Adipose tissue (tissue), 3 donors: ENCODE data around the gene YY1. TPM values are rescaled to one million over a fixed set of nuclear protein-coding genes. Genes with fewer than 3 reads are reported as not detected.

ENCODE experiments used
- H3K27ac ChIP-seq: one replicate; pipeline ENCODE4 v1.5.1; 2013; ENCODE audit warnings: low read depth, low read length
- WGBS, 3 donors: extraction: QIAGEN DNeasy Blood & Tissue Kit; methylation state at CpG; one replicate each; pipeline ENCODE4 v1.1.7; 2013; 5-methylcytosine and 5-hydroxymethylcytosine counted together
- polyA plus RNA-seq, 3 donors: library from polyadenylated mRNA; stranded (reverse); fragments of 200-250 nt; gene quantifications; one replicate each; pipeline ENCODE4 v1.2.3, GENCODE V29; 2013
- donor health status: healthy with polysubstance abuse.
- donor health status: Bipolar disorder and iron deficiency.
- donor health status: healthy.

The YY1 gene
- polyA plus RNA-seq, 3 donors = 11.1 to 24.3 (median 19.0) TPM

DNA sequence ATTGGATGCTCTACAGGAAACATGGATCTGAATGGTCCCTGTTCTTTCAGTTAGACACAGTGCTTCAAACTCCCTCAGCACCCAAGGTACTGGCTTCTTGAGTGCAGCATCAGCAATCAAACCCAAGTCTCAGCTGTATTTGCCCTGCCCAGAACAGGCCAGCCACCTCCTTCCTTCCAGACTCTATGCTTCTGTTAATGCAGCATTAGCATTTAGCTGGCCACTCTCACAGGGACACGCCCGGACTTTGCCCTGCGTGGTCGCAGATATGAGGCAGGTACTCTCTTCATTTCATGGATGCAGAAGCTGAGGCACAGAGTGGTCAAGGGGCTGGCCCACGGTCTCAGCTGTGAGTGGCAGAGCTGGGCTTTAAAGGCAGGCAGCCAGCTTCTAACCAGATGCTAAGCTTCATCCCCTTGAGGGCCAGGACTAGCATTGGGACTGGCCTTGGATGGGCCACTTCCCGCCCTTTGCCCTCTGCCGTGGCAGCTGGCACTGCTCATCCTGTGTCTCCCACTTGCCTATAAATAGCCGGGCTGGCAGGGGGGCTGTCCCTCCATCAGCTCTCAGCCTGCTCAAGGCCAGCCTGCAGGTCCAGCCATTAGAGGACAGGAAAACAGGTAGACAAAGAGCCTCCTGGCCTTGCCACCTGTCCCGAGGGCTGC, 82.7 kb downstream of the YY1 start:
- 54 to 86% (median 86%) methylated on average over 9 of the region's 9 CpGs for WGBS, 3 donors
- no peak overlapping the region for H3K27ac ChIP-seq

DNA sequence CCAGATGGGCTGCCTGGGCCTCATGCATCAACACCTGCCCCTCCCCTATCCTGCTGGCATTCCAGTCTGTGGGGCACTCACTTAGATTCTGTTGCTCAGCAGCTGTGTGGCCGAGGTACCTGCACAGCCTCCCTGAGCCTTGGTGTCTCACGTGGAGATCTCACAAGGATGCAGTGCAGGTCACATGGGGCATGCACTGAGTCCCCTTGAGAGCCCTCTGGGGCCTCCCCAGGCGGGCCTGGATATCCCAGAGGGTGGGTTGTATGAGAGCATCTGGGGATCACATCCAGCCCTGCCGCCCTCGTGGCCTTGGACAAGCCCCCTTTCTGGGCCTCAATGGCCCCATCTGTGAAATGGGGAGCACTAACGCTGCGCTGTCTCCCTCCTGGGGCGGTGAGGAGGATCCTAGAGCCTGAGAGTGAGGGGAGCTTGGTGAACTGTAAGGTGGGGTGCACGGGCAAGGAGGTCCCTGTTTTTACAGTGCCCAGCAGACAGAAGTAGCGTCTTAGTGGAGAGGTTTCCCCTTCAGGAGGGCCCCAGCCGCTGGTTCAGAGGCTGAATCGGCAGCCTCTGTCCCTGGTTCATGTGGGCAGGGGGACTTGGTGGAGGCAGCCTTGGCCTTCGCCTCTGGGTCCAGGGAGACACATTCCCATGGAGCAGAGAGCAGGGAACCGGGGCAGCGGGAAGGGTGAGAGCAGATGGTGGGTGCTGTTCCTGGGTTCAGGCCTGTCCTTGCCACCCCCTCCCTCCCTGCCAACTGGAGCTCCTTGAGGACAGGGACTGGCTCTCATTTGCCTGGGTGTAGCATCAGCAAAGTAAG, 83.4 kb downstream of the YY1 start:
- no peak overlapping the region for H3K27ac ChIP-seq
- 84 to 92% (median 89%) methylated on average over 15 of the region's 15 CpGs for WGBS, 3 donors

- H3K27ac ChIP-seq = no peak within 1 kb of the TSS
- WGBS, 3 donors = 90 to 92% (median 90%) methylated on average over 16 of the region's 16 CpGs
These were observed 84.4 kb downstream of the YY1 start, which contains the start of gene SLC25A47 for GRCh38 chr14:100323121-100323941. Gene SLC25A47 (plus strand): TSS chr14:100323339. CDS start chr14:100323415, 76 bp downstream.

DNA sequence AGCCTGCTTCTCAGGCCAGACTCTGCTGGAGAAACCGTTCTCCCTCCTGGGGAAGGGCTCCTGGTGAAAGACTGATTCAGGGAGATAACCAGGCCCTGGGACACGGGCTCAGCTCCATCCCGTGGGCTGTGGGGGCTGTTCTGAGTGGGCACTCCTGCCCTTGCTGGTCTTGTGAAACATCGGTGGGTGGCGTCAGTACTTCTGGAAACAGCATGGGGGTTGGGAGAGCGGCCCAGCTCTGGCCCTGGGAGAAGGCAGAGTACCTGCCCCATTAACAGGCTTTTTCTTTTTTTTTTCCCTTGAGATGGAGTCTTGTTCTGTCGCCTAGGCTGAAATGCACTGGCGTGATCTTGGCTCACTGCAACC, 85.0 kb downstream of the YY1 start:
- 68 to 92% (median 80%) methylated on average over 8 of the region's 8 CpGs for WGBS, 3 donors
- H3K27ac ChIP-seq = no peak overlapping the region

DNA sequence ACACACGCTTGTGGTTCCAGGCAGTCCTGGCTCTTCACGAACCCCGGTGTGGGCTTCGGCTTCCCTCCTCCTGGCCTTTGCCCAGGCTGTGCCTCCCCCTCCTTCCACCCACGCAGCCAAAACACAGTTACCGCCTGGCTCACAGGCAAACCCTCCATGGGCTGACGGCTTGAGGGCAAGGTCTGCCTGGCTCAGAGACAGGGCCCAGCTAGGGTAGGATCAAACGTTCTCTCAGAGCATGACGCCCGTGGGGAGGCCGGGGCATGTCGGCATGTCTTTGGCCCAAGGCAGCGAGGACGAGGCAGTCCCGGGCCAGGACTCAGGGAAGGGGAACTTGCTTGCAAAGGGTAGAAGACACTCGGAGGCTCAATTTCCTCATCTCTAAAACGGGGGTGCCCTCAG, 86.3 kb downstream of the YY1 start:
- 64 to 79% (median 72%) methylated on average over 17 of the region's 17 CpGs for WGBS, 3 donors
- no peak overlapping the region for H3K27ac ChIP-seq

- H3K27ac ChIP-seq = no peak overlapping the region
- 71 to 95% (median 90%) methylated on average over 13 of the region's 13 CpGs for WGBS, 3 donors
These were observed 87.0 kb downstream of the YY1 start for GRCh38 chr14:100325958-100326357.

GRCh38 chr14:100327128-100327527, 88.2 kb downstream of the YY1 start:
- no peak overlapping the region for H3K27ac ChIP-seq
- 95 to 96% (median 96%) methylated on average over 24 of the region's 24 CpGs for WGBS, 3 donors

- H3K27ac ChIP-seq = no peak overlapping the region
- 45 to 88% (median 87%) methylated on average over 32 of the region's 32 CpGs for WGBS, 3 donors
These were observed 89.7 kb downstream of the YY1 start for GRCh38 chr14:100328495-100329163.

- 86 to 93% (median 89%) methylated on average over 32 to 36 of the region's 36 CpGs for WGBS, 3 donors
- no peak overlapping the region for H3K27ac ChIP-seq
These were observed 90.5 kb downstream of the YY1 start for GRCh38 chr14:100329233-100330006.

- WGBS, 3 donors = 86 to 89% (median 86%) methylated on average over 11 of the region's 11 CpGs
- H3K27ac ChIP-seq = no peak overlapping the region
These were observed 91.0 kb downstream of the YY1 start for GRCh38 chr14:100330007-100330344.

- 79 to 84% (median 82%) methylated on average over 13 of the region's 13 CpGs for WGBS, 3 donors
These were observed 91.5 kb downstream of the YY1 start for GRCh38 chr14:100330388-100330931.

GRCh38 chr14:100332071-100332639, 93.2 kb downstream of the YY1 start:
- WGBS, 3 donors = 75 to 81% (median 76%) methylated on average over 10 to 11 of the region's 11 CpGs
- no peak overlapping the region for H3K27ac ChIP-seq

More at GRCh38 chr14:100330388-100330931, 91.5 kb downstream of the YY1 start:
- H3K27ac ChIP-seq = no peak overlapping the region

Other genes starting within 250 kb of the YY1 start
- 10 to 100 TPM; 35.3 to 37.8 (median 36.5) TPM for gene EVL, start 173.7 kb upstream of the YY1 start, polyA plus RNA-seq
- gene DEGS2, start 79.5 kb upstream of the YY1 start, polyA plus RNA-seq = 1 to 10 TPM in 2 of 3 donors, under 1 TPM in 1; 0.22 to 4.2 (median 2.0) TPM
- gene SLC25A29, start 67.3 kb downstream of the YY1 start, polyA plus RNA-seq = 10 to 100 TPM; 13.4 to 40.8 (median 25.5) TPM
- under 1 TPM in 2 of 3 donors, not detected in 1; 0.05 to 0.07 TPM for gene SLC25A47, start 84.2 kb downstream of the YY1 start, polyA plus RNA-seq
- gene WDR25, start 137.3 kb downstream of the YY1 start, polyA plus RNA-seq = 1 to 10 TPM; 5.0 to 7.5 (median 5.8) TPM